ENCODE measurements around the gene MYCBPAP. TPM values are rescaled to one million over a fixed set of nuclear protein-coding genes. Genes with fewer than 3 reads are reported as not detected.
"Not testable (repeated sequence)": the region's sequence is repeated elsewhere in the genome, so short reads cannot be mapped to it uniquely, and the experiment has no call there.

Gene MYCBPAP
- total and polyA plus RNA-seq, 3 experiments from 2014 or later = 0.83 to 0.86 TPM; not detected in 1

DNA sequence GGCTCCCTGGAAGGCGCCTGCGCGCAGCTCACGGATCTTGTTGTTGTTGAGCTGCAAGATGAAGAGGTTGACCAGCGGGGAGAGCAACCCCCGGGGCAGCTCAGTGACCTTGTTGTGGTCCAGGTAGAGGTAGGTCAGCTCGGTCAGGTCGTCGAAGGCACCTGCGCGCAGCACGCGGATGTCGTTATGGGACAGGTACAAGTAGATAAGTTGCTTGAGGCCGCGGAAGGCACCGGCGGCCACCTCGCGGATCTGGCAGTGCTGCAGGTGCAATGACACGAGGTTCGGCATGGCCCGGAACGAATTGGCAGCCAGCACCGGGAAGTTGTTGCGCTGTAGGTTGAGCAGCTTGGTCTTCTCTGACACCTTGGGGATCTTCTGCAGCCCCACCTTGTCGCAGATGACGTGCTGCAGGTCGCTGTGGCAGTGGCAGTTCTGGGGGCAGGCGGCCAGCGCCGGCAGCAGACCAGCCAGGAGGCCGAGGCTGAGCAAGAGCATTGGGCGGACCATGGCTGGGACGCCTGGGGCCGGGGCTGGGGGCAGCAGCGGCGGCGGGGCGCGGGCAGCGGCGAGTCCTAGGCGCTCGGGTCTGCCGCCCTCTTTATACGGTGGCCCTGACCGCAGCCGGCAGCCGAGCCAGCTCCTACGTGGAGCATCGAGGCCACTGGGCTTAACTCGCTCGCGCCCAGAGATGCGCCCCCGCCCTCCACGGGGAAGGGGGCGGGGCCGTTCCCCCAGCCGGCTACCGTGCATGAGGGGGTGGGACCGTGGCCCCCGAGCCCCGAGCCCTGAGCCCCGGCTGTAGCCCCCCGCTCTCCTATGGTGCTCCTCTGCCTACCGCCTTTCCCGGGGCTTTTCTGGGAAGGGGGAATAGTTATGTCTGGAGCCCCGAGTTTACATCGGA, 39.7 kb upstream of the MYCBPAP start, which contains the start of gene CHAD:
Gene CHAD (minus strand): TSS at position 577 of the 904 bp plus-strand sequence. CDS start 67 bp downstream, at position 510.
- H3K27ac ChIP-seq (ENCODE audit: low read depth, low read length) = no peak within 1 kb of the TSS
- peaks cover 18 to 20% of the 10 kb centered on the region in 2 donors for H3K27me3 Mint-ChIP-seq
- H3K4me3 Mint-ChIP-seq = peak within 1 kb of the TSS in 5 of 7 donors; percentile 15 to 82 (median 54)
- H3K4me1 Mint-ChIP-seq = peaks cover 7 to 28% (median 12%) of the 10 kb centered on the region in 3 donors
- no peak within 1 kb of the TSS for H3K27ac Mint-ChIP-seq
- ChIA-PET POLR2A (interaction anchor here (1.1 kb wide), 1 partner anchor 10 kb away, joined by 4 read pairs; the partner anchor contains the start of gene RSAD1), CTCF (interaction anchor here (0.9 to 1.5 kb wide), 2 partner anchors 11 to 71 kb away, joined by 4 to 5 read pairs; partner anchors contain the start of gene LRRC59)
- no peaks in the 10 kb centered on the region for H3K36me3 ChIP-seq (ENCODE audit: insufficient read depth, low read length)
- H3K27me3 ChIP-seq (ENCODE audit: insufficient read depth, low read length, poor library complexity, severe bottlenecking) = peaks cover 11% of the 10 kb centered on the region
- no peaks in the 10 kb centered on the region for H3K9me3 ChIP-seq (ENCODE audit: low read length)
- DNase-seq = no peak
- no peaks in the 10 kb centered on the region for H3K4me1 ChIP-seq (ENCODE audit: insufficient read depth, low read length)
- no peaks in the 10 kb centered on the region for H3K9me3 Mint-ChIP-seq
- H3K4me3 ChIP-seq (ENCODE audit: low read length) = no peak within 1 kb of the TSS
- peaks cover 0 to 13% (median 6%) of the 10 kb centered on the region in 3 donors for H3K36me3 Mint-ChIP-seq

DNA sequence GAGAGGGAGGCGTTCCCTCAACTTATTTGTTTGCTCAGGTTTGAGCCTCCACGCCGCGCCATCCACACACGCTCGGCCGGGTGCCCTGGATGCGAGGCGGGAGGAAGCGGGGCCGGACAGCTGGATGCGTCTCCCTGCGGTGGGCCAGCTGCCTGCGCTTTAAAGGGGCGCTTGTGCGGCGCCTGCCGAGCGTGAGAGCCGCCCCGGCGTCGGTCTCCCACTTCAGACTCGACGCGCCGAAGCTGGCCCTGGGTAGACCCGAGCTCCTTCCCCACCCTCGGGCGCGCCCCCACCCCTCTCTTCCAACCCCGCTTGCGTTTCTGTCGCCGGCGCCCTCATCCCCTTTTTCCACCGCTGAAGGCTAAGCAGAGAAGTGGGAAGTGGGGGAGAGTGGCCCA, 39.0 kb upstream of the MYCBPAP start:
- CTCF ChIA-PET = no interaction called here
- DNase-seq = no peak
- Histone ChIP-seq H3K36me3 (ENCODE audit: insufficient read depth, low read length) (no peaks in the 10 kb centered on the region), H3K27ac (ENCODE audit: low read depth, low read length) (no peak overlapping the region), H3K4me3 (ENCODE audit: low read length) (no peak overlapping the region), H3K4me1 (ENCODE audit: insufficient read depth, low read length) (no peaks in the 10 kb centered on the region), H3K27me3 (ENCODE audit: insufficient read depth, low read length, poor library complexity, severe bottlenecking) (peaks cover 11% of the 10 kb centered on the region), H3K9me3 (ENCODE audit: low read length) (no peaks in the 10 kb centered on the region)
- Mint-ChIP-seq H3K9me3 (no peaks in the 10 kb centered on the region), H3K4me1 (peaks cover 7 to 28% (median 12%) of the 10 kb centered on the region in 3 donors), H3K27me3 (peaks cover 18 to 20% of the 10 kb centered on the region in 2 donors), H3K4me3 (peak overlapping the region in 1 of 7 donors; percentile 20), H3K27ac (no peak overlapping the region), H3K36me3 (peaks cover 0 to 15% (median 6%) of the 10 kb centered on the region in 3 donors)
- POLR2A ChIA-PET = no interaction called here

DNA sequence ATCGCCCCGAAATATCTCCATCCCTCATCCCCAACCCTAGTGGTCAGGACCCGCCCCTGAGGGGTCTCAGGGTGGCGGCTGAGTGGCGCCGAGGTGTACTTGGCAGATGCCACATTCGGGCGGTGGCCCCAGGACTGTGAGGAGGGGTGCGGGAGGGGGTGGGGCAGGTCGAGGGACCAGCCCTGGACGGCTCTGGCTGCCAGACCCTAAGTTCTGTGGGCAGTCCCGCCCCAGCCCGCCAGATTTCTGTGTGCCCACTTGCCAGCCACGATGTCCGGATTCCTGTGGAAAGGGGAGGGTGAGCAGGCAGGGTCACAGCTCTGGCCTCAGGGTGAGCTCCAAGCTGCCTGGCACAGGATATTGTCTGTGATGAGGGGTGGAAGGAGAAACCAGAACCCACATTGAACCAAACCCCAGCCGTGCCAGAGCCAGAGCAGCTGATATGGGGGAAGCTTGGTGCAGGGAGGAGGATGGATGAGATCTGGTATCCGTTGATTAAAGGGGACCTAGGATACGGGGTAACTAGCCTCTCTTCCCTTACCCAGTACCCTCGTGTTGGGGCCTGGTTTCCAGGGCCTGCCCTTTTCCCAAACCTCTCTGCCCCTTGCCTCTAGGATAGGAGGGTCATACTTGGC, 38.5 kb upstream of the MYCBPAP start:
- peaks cover 0 to 15% (median 6%) of the 10 kb centered on the region in 3 donors for H3K36me3 Mint-ChIP-seq
- H3K36me3 ChIP-seq (ENCODE audit: insufficient read depth, low read length) = no peaks in the 10 kb centered on the region

DNA sequence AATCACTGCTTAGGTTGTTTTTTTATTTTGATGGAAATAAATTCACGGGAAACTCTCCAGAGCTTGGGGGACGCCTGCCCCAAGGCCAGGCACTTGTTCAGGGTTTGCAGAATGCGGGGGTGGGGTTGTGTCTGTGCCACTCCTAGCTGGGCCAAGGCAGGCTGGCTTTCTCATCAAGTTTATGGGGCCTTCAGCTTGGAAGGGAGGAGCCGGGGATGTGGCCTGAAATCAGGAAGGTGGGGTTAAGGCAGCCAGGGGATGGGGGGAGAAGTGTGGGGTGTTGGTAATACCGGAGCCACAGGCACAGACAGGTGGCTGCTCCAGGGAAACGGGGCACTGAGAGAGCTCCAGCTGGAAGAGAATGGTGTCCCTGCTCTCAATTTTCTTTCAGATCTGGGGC, 37.8 kb upstream of the MYCBPAP start:
- Histone ChIP-seq H3K27ac (ENCODE audit: low read depth, low read length) (no peak overlapping the region), H3K4me1 (ENCODE audit: insufficient read depth, low read length) (no peaks in the 10 kb centered on the region), H3K9me3 (ENCODE audit: low read length) (no peaks in the 10 kb centered on the region), H3K36me3 (ENCODE audit: insufficient read depth, low read length) (no peaks in the 10 kb centered on the region), H3K27me3 (ENCODE audit: insufficient read depth, low read length, poor library complexity, severe bottlenecking) (peaks cover 11% of the 10 kb centered on the region), H3K4me3 (ENCODE audit: low read length) (no peak overlapping the region)
- Mint-ChIP-seq H3K9me3 (no peaks in the 10 kb centered on the region), H3K4me1 (peaks cover 7 to 28% (median 12%) of the 10 kb centered on the region in 3 donors), H3K36me3 (peaks cover 0 to 15% (median 6%) of the 10 kb centered on the region in 3 donors), H3K27me3 (peaks cover 18 to 20% of the 10 kb centered on the region in 2 donors), H3K4me3 (no peak overlapping the region), H3K27ac (peak overlapping the region in 1 of 8 donors; percentile 32)
- POLR2A ChIA-PET = no interaction called here
- CTCF ChIA-PET = interaction anchor here (0.5 kb wide), 1 partner anchor 61 kb away, joined by 4 read pairs; no protein-coding TSS in a partner anchor
- DNase-seq = no peak

More for the DNA sequence above, 38.5 kb upstream of the MYCBPAP start:
- Histone ChIP-seq H3K4me3 (ENCODE audit: low read length) (no peak overlapping the region), H3K27ac (ENCODE audit: low read depth, low read length) (no peak overlapping the region), H3K9me3 (ENCODE audit: low read length) (no peaks in the 10 kb centered on the region), H3K4me1 (ENCODE audit: insufficient read depth, low read length) (no peaks in the 10 kb centered on the region), H3K27me3 (ENCODE audit: insufficient read depth, low read length, poor library complexity, severe bottlenecking) (peaks cover 11% of the 10 kb centered on the region)
- Mint-ChIP-seq H3K9me3 (no peaks in the 10 kb centered on the region), H3K27ac (no peak overlapping the region), H3K27me3 (peaks cover 18 to 20% of the 10 kb centered on the region in 2 donors), H3K4me3 (peak overlapping the region in 1 of 7 donors; percentile 20), H3K4me1 (peaks cover 7 to 28% (median 12%) of the 10 kb centered on the region in 3 donors)
- no peak for DNase-seq
- POLR2A ChIA-PET = no interaction called here
- CTCF ChIA-PET = no interaction called here

DNA sequence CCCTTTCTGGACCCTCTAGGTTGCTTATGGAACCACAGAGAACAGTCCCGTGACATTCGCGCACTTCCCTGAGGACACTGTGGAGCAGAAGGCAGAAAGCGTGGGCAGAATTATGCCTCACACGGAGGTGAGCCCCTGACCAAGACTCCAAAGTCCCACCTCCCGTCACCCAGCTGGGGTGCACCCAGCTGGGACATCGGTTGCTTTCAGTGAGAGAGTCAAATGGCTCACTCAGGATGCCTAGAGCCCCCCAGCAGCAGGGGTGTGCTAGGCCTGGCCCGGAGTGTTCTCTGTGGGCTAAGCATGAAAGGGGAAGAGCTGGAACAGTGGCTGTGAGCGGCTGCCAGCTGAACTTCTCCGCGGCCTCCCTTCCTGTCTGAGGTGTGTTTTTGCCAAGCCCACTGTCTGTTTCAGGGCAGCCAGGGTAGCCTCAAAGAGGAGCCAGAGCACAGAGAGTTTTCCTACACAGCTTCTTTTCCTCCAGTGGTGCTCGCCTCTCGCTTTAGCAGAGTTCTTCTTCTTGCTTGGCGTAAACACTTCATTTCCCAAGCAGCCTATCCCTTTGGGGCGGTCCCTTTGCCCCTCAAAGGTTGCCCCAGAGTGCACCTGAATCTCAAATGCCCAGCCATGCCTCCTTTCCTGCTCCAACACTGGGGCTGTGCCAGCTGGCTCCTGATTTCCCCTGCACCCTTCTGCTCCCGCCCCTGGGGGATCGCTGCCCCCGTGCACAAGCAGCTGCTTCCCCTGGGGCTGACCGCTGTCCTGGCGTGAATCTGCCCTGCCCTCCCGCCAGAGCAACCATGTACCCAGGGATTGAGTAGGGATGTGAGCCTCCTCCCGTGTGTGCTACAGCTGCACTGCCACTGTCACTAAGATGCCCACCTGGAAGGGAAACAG, 37.0 kb upstream of the MYCBPAP start:
- no peak overlapping the region for H3K4me3 Mint-ChIP-seq
- H3K36me3 Mint-ChIP-seq = peaks cover 0 to 15% (median 6%) of the 10 kb centered on the region in 3 donors
- H3K9me3 Mint-ChIP-seq = no peaks in the 10 kb centered on the region
- H3K27me3 Mint-ChIP-seq = peaks cover 16 to 18% of the 10 kb centered on the region in 2 donors
- Histone ChIP-seq H3K4me1 (ENCODE audit: insufficient read depth, low read length) (no peaks in the 10 kb centered on the region), H3K27me3 (ENCODE audit: insufficient read depth, low read length, poor library complexity, severe bottlenecking) (peaks cover 11% of the 10 kb centered on the region), H3K27ac (ENCODE audit: low read depth, low read length) (no peak overlapping the region), H3K9me3 (ENCODE audit: low read length) (no peaks in the 10 kb centered on the region), H3K36me3 (ENCODE audit: insufficient read depth, low read length) (no peaks in the 10 kb centered on the region), H3K4me3 (ENCODE audit: low read length) (no peak overlapping the region)
- no peak for DNase-seq
- CTCF ChIA-PET = interaction anchor here (0.5 kb wide), 1 partner anchor 62 kb away, joined by 4 read pairs; no protein-coding TSS in a partner anchor
- POLR2A ChIA-PET = no interaction called here
- H3K27ac Mint-ChIP-seq = no peak overlapping the region
- peaks cover 5 to 24% (median 12%) of the 10 kb centered on the region in 3 donors for H3K4me1 Mint-ChIP-seq

DNA sequence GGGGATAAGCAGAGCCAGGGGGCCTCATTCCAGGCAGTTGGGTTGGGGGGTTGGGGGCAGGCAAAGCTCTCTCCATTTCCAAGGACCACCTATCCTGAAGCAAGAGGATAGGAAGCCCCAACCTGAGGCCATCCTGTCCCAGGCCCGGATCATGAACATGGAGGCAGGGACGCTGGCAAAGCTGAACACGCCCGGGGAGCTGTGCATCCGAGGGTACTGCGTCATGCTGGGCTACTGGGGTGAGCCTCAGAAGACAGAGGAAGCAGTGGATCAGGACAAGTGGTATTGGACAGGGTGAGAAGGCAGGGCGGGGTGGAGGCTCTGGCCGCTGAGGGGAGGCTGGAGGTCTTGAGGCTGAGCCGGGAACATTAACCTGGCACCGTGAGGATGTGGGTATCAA, 36.0 kb upstream of the MYCBPAP start:
- H3K36me3 Mint-ChIP-seq = peaks cover 0 to 15% (median 6%) of the 10 kb centered on the region in 3 donors
- peaks cover 11% of the 10 kb centered on the region for H3K27me3 ChIP-seq (ENCODE audit: insufficient read depth, low read length, poor library complexity, severe bottlenecking)
- peaks cover 12 to 16% of the 10 kb centered on the region in 2 donors for H3K27me3 Mint-ChIP-seq
- H3K4me3 Mint-ChIP-seq = no peak overlapping the region
- no peaks in the 10 kb centered on the region for H3K36me3 ChIP-seq (ENCODE audit: insufficient read depth, low read length)
- CTCF ChIA-PET = interaction anchor here (0.8 to 1.5 kb wide), 3 partner anchors 10 to 154 kb away, joined by 3 to 4 read pairs (median 3); no protein-coding TSS in a partner anchor
- H3K9me3 Mint-ChIP-seq = no peaks in the 10 kb centered on the region
- no peaks in the 10 kb centered on the region for H3K9me3 ChIP-seq (ENCODE audit: low read length)
- DNase-seq = no peak
- no peak overlapping the region for H3K27ac ChIP-seq (ENCODE audit: low read depth, low read length)
- no peak overlapping the region for H3K4me3 ChIP-seq (ENCODE audit: low read length)
- H3K27ac Mint-ChIP-seq = no peak overlapping the region
- POLR2A ChIA-PET = no interaction called here
- H3K4me1 Mint-ChIP-seq = peaks cover 0 to 14% (median 7%) of the 10 kb centered on the region in 3 donors
- H3K4me1 ChIP-seq (ENCODE audit: insufficient read depth, low read length) = no peaks in the 10 kb centered on the region

DNA sequence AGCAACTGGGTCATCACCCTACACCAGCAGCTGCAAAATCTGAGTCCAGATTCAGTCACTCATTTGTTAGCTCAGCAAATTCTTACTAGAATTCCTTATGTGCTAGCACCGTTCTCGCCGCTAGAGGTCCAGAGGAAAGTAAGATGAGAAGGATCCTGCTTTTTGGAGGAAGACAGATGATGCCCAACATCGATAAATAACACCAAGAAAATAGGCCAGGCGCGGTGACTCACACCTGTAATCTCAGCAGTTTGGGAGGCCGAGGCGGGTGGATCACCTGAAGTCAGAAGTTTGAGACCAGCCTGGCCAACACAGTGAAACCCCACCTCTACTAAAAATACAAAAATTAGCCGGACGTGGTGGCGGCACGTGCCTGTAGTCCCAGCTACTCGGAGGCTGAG, 35.5 kb upstream of the MYCBPAP start:
- H3K4me1 ChIP-seq (ENCODE audit: insufficient read depth, low read length); H3K9me3 ChIP-seq (ENCODE audit: low read length); H3K36me3 ChIP-seq (ENCODE audit: insufficient read depth, low read length); H3K9me3 Mint-ChIP-seq; H3K4me3 Mint-ChIP-seq; H3K4me3 ChIP-seq (ENCODE audit: low read length); POLR2A ChIA-PET; DNase-seq; H3K27ac Mint-ChIP-seq; H3K27ac ChIP-seq (ENCODE audit: low read depth, low read length): not testable (repeated sequence)
- peaks cover 11% of the 10 kb centered on the region for H3K27me3 ChIP-seq (ENCODE audit: insufficient read depth, low read length, poor library complexity, severe bottlenecking)
- H3K27me3 Mint-ChIP-seq = peaks cover 9 to 13% of the 10 kb centered on the region in 2 donors
- peaks cover 0 to 15% (median 6%) of the 10 kb centered on the region in 3 donors for H3K36me3 Mint-ChIP-seq
- CTCF ChIA-PET = interaction anchor here (0.8 to 1.5 kb wide), 3 partner anchors 9 to 154 kb away, joined by 3 to 4 read pairs (median 3); no protein-coding TSS in a partner anchor
- H3K4me1 Mint-ChIP-seq = peaks cover 0 to 10% (median 4%) of the 10 kb centered on the region in 3 donors

Data from CD8-positive, alpha-beta memory T cell (primary cell).